CD4-positive, CD25-positive, alpha-beta regulatory T cell (primary cell): ENCODE measurements around the gene GGNBP2. TPM values are rescaled to one million over a fixed set of nuclear protein-coding genes. Genes with fewer than 3 reads are reported as not detected.
A peak's percentile ranks its signal among the peaks of the same experiment; 100 is the strongest.

ENCODE experiments used
- ATAC-seq, 2 donors: fragments of 150-1000 bp; cut with Tn5 transposase; one replicate each; pipeline ENCODE4 v1.10.0; 2021; ENCODE audit warnings: low read depth in 2 of 2, moderate number of reproducible peaks in 2 of 2, moderate library complexity in 1 of 2
- DNase-seq, 3 donors: peaks; one replicate each; pipeline versions ENCODE4 v3.0.0 to v3.0.0-alpha.2; 2012 to 2022; ENCODE audit warnings: mixed read lengths in 1 of 3
- H3K27ac ChIP-seq: one replicate; pipeline ENCODE4 v1.7.0; 2013; ENCODE audit warnings: mild to moderate bottlenecking, low read length; ENCODE audit not compliant: insufficient read depth, poor library complexity, severe bottlenecking
- H3K27me3 ChIP-seq: one replicate; pipeline ENCODE4 v1.7.0; 2013; ENCODE audit warnings: low read length; ENCODE audit not compliant: control insufficient read depth, insufficient read depth
- H3K36me3 ChIP-seq: one replicate; pipeline ENCODE4 v1.7.0; 2013; ENCODE audit warnings: mild to moderate bottlenecking, low read length, moderate library complexity; ENCODE audit not compliant: control insufficient read depth, insufficient read depth
- H3K4me1 ChIP-seq: 2 replicates; pipeline ENCODE4 v1.7.0; 2013; ENCODE audit warnings: mild to moderate bottlenecking, low read length; ENCODE audit not compliant: insufficient read depth, control insufficient read depth, poor library complexity, severe bottlenecking
- H3K4me3 ChIP-seq: one replicate; pipeline ENCODE4 v1.7.0; 2013; ENCODE audit warnings: low read depth, mild to moderate bottlenecking, low read length, moderate library complexity
- H3K9me3 ChIP-seq, 2 experiments: 1 replicate in 1 of 2; 2 replicates in 1 of 2; pipeline ENCODE4 v1.7.0; 2013; ENCODE audit warnings: low read length in 2 of 2, mild to moderate bottlenecking in 1 of 2, moderate library complexity in 1 of 2; ENCODE audit not compliant: control insufficient read depth in 2 of 2
- H3K27ac Mint-ChIP-seq, 3 donors: one replicate each; pipeline ENCODE4 v1.8.0; 2020 to 2022; ENCODE audit warnings: mild to moderate bottlenecking in 3 of 3, mixed read lengths in 3 of 3, moderate library complexity in 2 of 3
- H3K27me3 Mint-ChIP-seq: one replicate; pipeline ENCODE4 v1.8.0; 2022; ENCODE audit warnings: mild to moderate bottlenecking, mixed read lengths
- H3K36me3 Mint-ChIP-seq: one replicate; pipeline ENCODE4 v1.8.0; 2020; ENCODE audit warnings: mixed read lengths
- H3K4me1 Mint-ChIP-seq, 4 donors: one replicate each; pipeline ENCODE4 v1.8.0; 2020 to 2022; ENCODE audit warnings: mixed read lengths in 4 of 4, mild to moderate bottlenecking in 1 of 4
- H3K4me3 Mint-ChIP-seq, 4 donors: one replicate each; pipeline ENCODE4 v1.8.0; 2020 to 2022; ENCODE audit warnings: mild to moderate bottlenecking in 4 of 4, mixed read lengths in 4 of 4, moderate library complexity in 3 of 4
- H3K9me3 Mint-ChIP-seq, 7 donors: one replicate each; pipeline ENCODE4 v1.8.0; 2020 to 2022; ENCODE audit warnings: mixed read lengths in 7 of 7, mild to moderate bottlenecking in 3 of 7, moderate library complexity in 2 of 7
- polyA plus RNA-seq, 4 donors: library from polyadenylated mRNA; unstranded; fragments of 300-500 nt; fragmentation: Illumina TruSeq; gene quantifications; one replicate each; pipeline ENCODE4 v1.2.3, GENCODE V29; 2021
- total RNA-seq: library from RNA; stranded (reverse); gene quantifications from one replicate; pipeline ENCODE4 v1.2.3, GENCODE V29; 2022

The GGNBP2 gene
- total and polyA plus RNA-seq, 5 donors from 2014 or later: 45.9 to 144 (median 59.6) TPM

DNA sequence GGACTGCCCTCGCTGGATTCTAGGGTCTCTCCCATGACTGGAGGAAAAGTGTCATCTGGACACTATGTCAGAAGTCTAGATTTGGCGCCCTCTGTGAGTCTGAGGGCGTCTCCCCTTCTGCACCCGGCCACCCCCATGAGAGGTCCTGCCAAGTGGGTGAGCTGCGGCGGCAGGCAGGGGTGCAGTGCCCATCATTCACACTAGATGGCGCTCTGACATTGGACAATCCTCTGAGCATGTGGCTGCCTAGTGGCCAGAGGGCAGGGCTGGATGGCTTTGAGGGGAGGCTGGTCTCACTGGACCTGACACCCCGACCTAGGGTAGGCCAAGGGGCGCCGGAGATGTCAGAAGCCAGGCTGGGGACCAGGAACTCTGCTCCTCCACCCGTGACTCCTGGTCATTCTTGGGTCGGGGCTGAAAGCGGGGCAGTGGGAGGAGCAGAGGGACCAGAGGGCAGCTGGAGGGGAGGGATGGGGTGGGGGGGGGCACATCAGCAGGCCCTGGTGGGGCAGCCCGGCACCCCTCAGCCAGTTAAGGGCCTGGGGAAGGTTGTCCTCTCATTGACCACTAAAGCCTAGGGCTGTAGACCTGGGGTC, 84.6 kb downstream of the GGNBP2 start:
- no peak overlapping the region for H3K4me3 ChIP-seq
- H3K4me1 ChIP-seq: no peaks in the 10 kb centered on the region
- Mint-ChIP-seq H3K4me1 (peaks cover 0 to 5% (median 1%) of the 10 kb centered on the region in 4 donors), H3K27me3 (peaks cover 8% of the 10 kb centered on the region), H3K36me3 (no peaks in the 10 kb centered on the region), H3K27ac (no peak overlapping the region), H3K9me3 (no peaks in the 10 kb centered on the region), H3K4me3 (no peak overlapping the region)
- ATAC-seq: peak; percentile 79 to 87
- no peak overlapping the region for H3K27ac ChIP-seq
- DNase-seq: peak; percentile 66 to 70 (median 70)
- H3K36me3 ChIP-seq: no peaks in the 10 kb centered on the region
- H3K27me3 ChIP-seq: no peaks in the 10 kb centered on the region
- no peaks in the 10 kb centered on the region for H3K9me3 ChIP-seq

GRCh38 chr17:36629970-36630502, 85.3 kb downstream of the GGNBP2 start:
- DNase-seq (no peak), ATAC-seq (no peak)
- no peaks in the 10 kb centered on the region for H3K4me1 ChIP-seq
- Mint-ChIP-seq H3K27ac (no peak overlapping the region), H3K4me3 (no peak overlapping the region), H3K36me3 (no peaks in the 10 kb centered on the region), H3K4me1 (peaks cover 0 to 5% (median 1%) of the 10 kb centered on the region in 4 donors), H3K27me3 (peaks cover 8% of the 10 kb centered on the region), H3K9me3 (no peaks in the 10 kb centered on the region)
- H3K27ac ChIP-seq: no peak overlapping the region
- no peaks in the 10 kb centered on the region for H3K27me3 ChIP-seq
- no peaks in the 10 kb centered on the region for H3K36me3 ChIP-seq
- H3K4me3 ChIP-seq: no peak overlapping the region
- no peaks in the 10 kb centered on the region for H3K9me3 ChIP-seq

GRCh38 chr17:36631022-36631421, 86.3 kb downstream of the GGNBP2 start:
- H3K4me3 ChIP-seq: no peak overlapping the region
- H3K27me3 Mint-ChIP-seq: peaks cover 8% of the 10 kb centered on the region
- no peaks in the 10 kb centered on the region for H3K4me1 ChIP-seq
- H3K27me3 ChIP-seq: no peaks in the 10 kb centered on the region
- no peaks in the 10 kb centered on the region for H3K36me3 Mint-ChIP-seq
- no peak overlapping the region for H3K27ac Mint-ChIP-seq
- DNase-seq (no peak), ATAC-seq (no peak)
- no peaks in the 10 kb centered on the region for H3K36me3 ChIP-seq
- H3K9me3 ChIP-seq: no peaks in the 10 kb centered on the region
- no peak overlapping the region for H3K4me3 Mint-ChIP-seq
- no peak overlapping the region for H3K27ac ChIP-seq
- no peaks in the 10 kb centered on the region for H3K9me3 Mint-ChIP-seq
- peaks cover 0 to 5% (median 1%) of the 10 kb centered on the region in 4 donors for H3K4me1 Mint-ChIP-seq

DNA sequence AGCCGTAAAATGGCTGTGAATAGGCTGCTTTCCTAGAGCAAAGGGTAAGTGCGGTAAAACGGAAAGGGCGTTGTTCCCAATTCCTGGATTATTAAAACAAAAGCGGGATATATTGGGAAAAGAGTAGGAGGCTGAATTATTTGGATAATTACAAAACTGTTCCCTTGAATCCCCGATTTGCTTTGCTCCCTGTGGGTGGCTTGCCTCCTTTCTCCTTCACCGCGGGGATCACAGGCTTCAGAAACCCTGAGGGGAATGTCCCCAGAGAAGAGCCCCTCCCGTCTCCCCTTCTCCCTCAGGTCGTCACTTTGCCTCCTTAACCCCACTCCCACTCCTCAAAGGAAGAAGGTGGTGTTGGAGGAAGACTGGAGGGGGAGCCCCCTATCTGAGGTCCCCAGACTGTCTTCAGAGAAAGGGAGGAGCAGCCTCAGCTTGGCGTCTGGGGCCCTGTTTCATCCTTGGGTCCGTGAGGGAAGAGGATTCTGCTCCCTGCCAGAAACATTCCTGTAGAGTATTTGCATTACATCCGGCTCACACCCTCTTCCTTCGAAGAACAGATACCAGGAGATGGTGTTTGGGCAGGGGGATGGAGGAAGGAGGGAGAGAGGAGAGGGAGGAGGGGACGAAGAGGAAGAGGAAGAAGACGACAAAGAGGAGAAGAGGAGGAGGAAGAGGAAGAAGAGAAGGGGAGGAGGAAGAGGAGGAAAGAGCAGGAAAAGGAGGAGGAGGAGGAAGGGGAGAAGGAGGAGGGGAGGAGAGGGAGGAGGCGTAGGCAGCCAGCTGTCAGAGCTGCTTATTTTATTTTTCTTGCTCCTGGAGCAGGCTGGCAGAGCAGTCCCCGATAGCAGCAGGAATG, 88.4 kb downstream of the GGNBP2 start:
- Mint-ChIP-seq H3K27me3 (peaks cover 19% of the 10 kb centered on the region), H3K27ac (no peak overlapping the region)

More for the DNA sequence above, 88.4 kb downstream of the GGNBP2 start:
- DNase-seq: no peak
- no peak overlapping the region for H3K4me3 ChIP-seq
- H3K4me1 ChIP-seq: no peaks in the 10 kb centered on the region
- no peak overlapping the region for H3K4me3 Mint-ChIP-seq
- no peaks in the 10 kb centered on the region for H3K9me3 ChIP-seq
- ATAC-seq: no peak
- no peaks in the 10 kb centered on the region for H3K27me3 ChIP-seq
- peaks cover 0 to 3% (median 1%) of the 10 kb centered on the region in 4 donors for H3K4me1 Mint-ChIP-seq
- H3K36me3 ChIP-seq: no peaks in the 10 kb centered on the region
- no peaks in the 10 kb centered on the region for H3K9me3 Mint-ChIP-seq
- no peak overlapping the region for H3K27ac ChIP-seq
- no peaks in the 10 kb centered on the region for H3K36me3 Mint-ChIP-seq

Other genes starting within 250 kb of the GGNBP2 start
- not detected for gene TBC1D3G, start 221.0 kb upstream of the GGNBP2 start, total RNA-seq
- gene TBC1D3G, start 221.0 kb upstream of the GGNBP2 start, polyA plus RNA-seq: not detected
- not detected for gene TBC1D3H, start 156.5 kb upstream of the GGNBP2 start, total RNA-seq
- not detected for gene TBC1D3H, start 156.5 kb upstream of the GGNBP2 start, polyA plus RNA-seq
- gene ZNHIT3, start 58.2 kb upstream of the GGNBP2 start, total RNA-seq: 51.5 TPM
- 100 to 1,000 TPM; 110 to 137 (median 114) TPM for gene ZNHIT3, start 58.2 kb upstream of the GGNBP2 start, polyA plus RNA-seq
- gene MYO19, start 10.1 kb upstream of the GGNBP2 start, total RNA-seq: 86.1 TPM
- 1 to 10 TPM; 4.8 to 8.1 (median 5.9) TPM for gene MYO19, start 10.1 kb upstream of the GGNBP2 start, polyA plus RNA-seq
- 6.2 TPM for gene PIGW, start 9.9 kb upstream of the GGNBP2 start, total RNA-seq
- gene PIGW, start 9.9 kb upstream of the GGNBP2 start, polyA plus RNA-seq: 10 to 100 TPM in 1 of 4 donors, 1 to 10 TPM in 3; 4.6 to 10.6 (median 7.3) TPM
- 4.7 TPM for gene DHRS11, start 47.0 kb downstream of the GGNBP2 start, total RNA-seq
- gene DHRS11, start 47.0 kb downstream of the GGNBP2 start, polyA plus RNA-seq: 1 to 10 TPM; 3.3 to 5.5 (median 4.7) TPM
- gene MRM1, start 56.7 kb downstream of the GGNBP2 start, total RNA-seq: 3.2 TPM
- 1 to 10 TPM; 5.6 to 8.0 (median 7.4) TPM for gene MRM1, start 56.7 kb downstream of the GGNBP2 start, polyA plus RNA-seq